H9 (cell line): ENCODE results near the gene TMEM192. TPM values are rescaled to one million over a fixed set of nuclear protein-coding genes. Genes with fewer than 3 reads are reported as not detected.

Experiments used
- DNase-seq: peaks from one replicate; pipeline ENCODE4 v3.0.0-alpha.2; 2017
- H2AFZ ChIP-seq: one replicate; pipeline ENCODE4 v1.6.1; 2013; ENCODE audit warnings: mild to moderate bottlenecking, low read length, control low read depth, moderate library complexity
- H2AK5ac ChIP-seq: 2 replicates; pipeline ENCODE4 v1.6.1; 2013; ENCODE audit warnings: low read length, control low read depth, mixed read lengths; ENCODE audit not compliant: insufficient read length
- H2BK120ac ChIP-seq: one replicate; pipeline ENCODE4 v1.6.1; 2013; ENCODE audit warnings: low read depth, mild to moderate bottlenecking, low read length, control low read depth, inconsistent platforms; ENCODE audit not compliant: poor library complexity, severe bottlenecking
- H2BK12ac ChIP-seq: 2 replicates; pipeline ENCODE4 v1.6.1; 2013; ENCODE audit warnings: low read length, control low read depth, mixed read lengths, low read depth; ENCODE audit not compliant: insufficient read length
- H2BK15ac ChIP-seq: 2 replicates; pipeline ENCODE4 v1.6.1; 2013; ENCODE audit warnings: low read depth, low read length, control low read depth
- H2BK20ac ChIP-seq: one replicate; pipeline ENCODE4 v1.6.1; 2013; ENCODE audit warnings: low read depth, mild to moderate bottlenecking, low read length, control low read depth, inconsistent platforms; ENCODE audit not compliant: poor library complexity, severe bottlenecking
- H2BK5ac ChIP-seq: 2 replicates; pipeline ENCODE4 v1.6.1; 2013; ENCODE audit warnings: low read length, control low read depth, mixed read lengths; ENCODE audit not compliant: insufficient read length
- H3K14ac ChIP-seq: 2 replicates; pipeline ENCODE4 v1.6.1; 2013; ENCODE audit warnings: low read length, control low read depth; ENCODE audit not compliant: insufficient read depth
- H3K18ac ChIP-seq: 2 replicates; pipeline ENCODE4 v1.6.1; 2013; ENCODE audit warnings: low read depth, mild to moderate bottlenecking, mixed read lengths, low read length, control low read depth; ENCODE audit not compliant: insufficient read length
- H3K23ac ChIP-seq: 2 replicates; pipeline ENCODE4 v1.6.1; 2013; ENCODE audit warnings: low read length, control low read depth, mixed read lengths, low read depth; ENCODE audit not compliant: insufficient read length
- H3K23me2 ChIP-seq: 2 replicates; pipeline ENCODE4 v1.6.1; 2013; ENCODE audit warnings: low read depth, mild to moderate bottlenecking, mixed read lengths, low read length, control low read depth; ENCODE audit not compliant: insufficient read length, poor library complexity, severe bottlenecking
- H3K27ac ChIP-seq: 2 replicates; pipeline ENCODE4 v1.5.1; 2013; ENCODE audit warnings: low read length, control low read depth, mixed read lengths, low read depth; ENCODE audit not compliant: insufficient read length
- H3K27me3 ChIP-seq: 2 replicates; pipeline ENCODE4 v1.6.1; 2013; ENCODE audit warnings: low read length, control low read depth, inconsistent platforms; ENCODE audit not compliant: insufficient read depth
- H3K4ac ChIP-seq: 2 replicates; pipeline ENCODE4 v1.6.1; 2013; ENCODE audit warnings: low read depth, mild to moderate bottlenecking, control low read depth, inconsistent platforms, low read length, moderate library complexity
- H3K4me1 ChIP-seq: 2 replicates; pipeline ENCODE4 v1.6.1; 2013; ENCODE audit warnings: low read length, control low read depth, inconsistent platforms; ENCODE audit not compliant: insufficient read depth
- H3K4me2 ChIP-seq: 2 replicates; pipeline ENCODE4 v1.6.1; 2013; ENCODE audit warnings: low read length, control low read depth, mixed read lengths; ENCODE audit not compliant: insufficient read length, insufficient read depth
- H3K56ac ChIP-seq: 2 replicates; pipeline ENCODE4 v1.6.1; 2013; ENCODE audit warnings: low read depth, mild to moderate bottlenecking, mixed read lengths, low read length, control low read depth; ENCODE audit not compliant: insufficient read length
- H3K79me1 ChIP-seq: 2 replicates; pipeline ENCODE4 v1.6.1; 2013; ENCODE audit warnings: low read depth, mild to moderate bottlenecking, moderate library complexity, low read length, control low read depth, inconsistent platforms; ENCODE audit not compliant: insufficient read depth, poor library complexity, severe bottlenecking
- H3K79me2 ChIP-seq: 2 replicates; pipeline ENCODE4 v1.6.1; 2013; ENCODE audit warnings: low read length, control low read depth, inconsistent platforms; ENCODE audit not compliant: insufficient read depth
- H3K9ac ChIP-seq: 2 replicates; pipeline ENCODE4 v1.6.1; 2013; ENCODE audit warnings: low read length, control low read depth, mixed read lengths; ENCODE audit not compliant: insufficient read length; ENCODE audit errors: extremely low read depth
- H3K9me3 ChIP-seq: one replicate; pipeline ENCODE4 v1.6.1; 2013; ENCODE audit warnings: low read depth, low read length, inconsistent platforms; ENCODE audit not compliant: control insufficient read depth
- H3T11ph ChIP-seq: one replicate; pipeline ENCODE4 v1.6.1; 2013; ENCODE audit warnings: mild to moderate bottlenecking, low read length, control low read depth, inconsistent platforms
- H4K20me1 ChIP-seq: one replicate; pipeline ENCODE4 v1.6.1; 2013; ENCODE audit not compliant: control insufficient read depth, insufficient read length, insufficient read depth
- H4K5ac ChIP-seq: 2 replicates; pipeline ENCODE4 v1.6.1; 2013; ENCODE audit warnings: low read depth, mild to moderate bottlenecking, mixed read lengths, low read length, control low read depth; ENCODE audit not compliant: insufficient read length
- H4K8ac ChIP-seq: replicated peaks from 2 replicates; pipeline ENCODE4 v1.6.1; 2013; ENCODE audit warnings: low read length, control low read depth, mixed read lengths, low read depth; ENCODE audit not compliant: insufficient read length
- H4K91ac ChIP-seq: 2 replicates; pipeline ENCODE4 v1.6.1; 2013; ENCODE audit warnings: low read depth, mild to moderate bottlenecking, moderate library complexity, mixed read lengths, low read length, control low read depth; ENCODE audit not compliant: insufficient read length
- H3K27ac Mint-ChIP-seq, 3 experiments: 2 replicates in 2 of 3; 3 replicates in 1 of 3; pipeline ENCODE4 v1.8.0; 2020 to 2021; ENCODE audit warnings: mixed read lengths in 3 of 3, mild to moderate bottlenecking in 1 of 3, moderate library complexity in 1 of 3
- H3K27me3 Mint-ChIP-seq: 2 replicates; pipeline ENCODE4 v1.8.0; 2021; ENCODE audit warnings: low read depth, mild to moderate bottlenecking, moderate library complexity, mixed read lengths
- H3K36me3 Mint-ChIP-seq, 3 experiments: 2 replicates in 2 of 3; 3 replicates in 1 of 3; pipeline ENCODE4 v1.8.0; 2020 to 2021; ENCODE audit warnings: low read depth in 3 of 3, mixed read lengths in 3 of 3; ENCODE audit not compliant: insufficient read depth in 1 of 3
- H3K4me1 Mint-ChIP-seq, 2 experiments: 2 replicates each; pipeline ENCODE4 v1.8.0; 2020; ENCODE audit warnings: mixed read lengths in 2 of 2
- H3K4me3 Mint-ChIP-seq, 2 experiments: 2 replicates in 1 of 2; 3 replicates in 1 of 2; pipeline ENCODE4 v1.8.0; 2020 to 2021; ENCODE audit warnings: mild to moderate bottlenecking in 2 of 2, mixed read lengths in 2 of 2, moderate library complexity in 1 of 2
- H3K9me3 Mint-ChIP-seq, 2 experiments: 2 replicates in 1 of 2; 3 replicates in 1 of 2; pipeline ENCODE4 v1.8.0; 2020; ENCODE audit warnings: mild to moderate bottlenecking in 2 of 2, mixed read lengths in 2 of 2, moderate library complexity in 1 of 2
- CTCF ChIP-seq: fragments of 200-600 bp; sonication (generic); conservative IDR thresholded peaks from 3 replicates; pipeline ENCODE4 v1.8.0; 2021; ENCODE audit warnings: antibody characterized with exemption, mild to moderate bottlenecking
- WGBS: extraction: QIAGEN DNeasy Blood & Tissue Kit; methylation state at CpG from one replicate; pipeline ENCODE4 v1.1.7; 2013; ENCODE audit warnings: missing lambda C conversion rate, low lambda C conversion rate, mixed read lengths; ENCODE audit not compliant: insufficient read length; ENCODE audit errors: extremely low coverage; 5-methylcytosine and 5-hydroxymethylcytosine counted together
- total RNA-seq: library from RNA; stranded (reverse); gene quantifications from 2 replicates; pipeline ENCODE4 v1.2.1, GENCODE V29; 2021

TMEM192 gene
- total RNA-seq, 1 experiment from 2014 or later, result 8.3 TPM

- Mint-ChIP-seq H3K4me1 (no peaks in the 10 kb centered on the region), H3K27ac (no peak overlapping the region), H3K4me3 (no peak overlapping the region), H3K27me3 (no peaks in the 10 kb centered on the region), H3K9me3 (no peaks in the 10 kb centered on the region; a peak in 1 of 5 replicates), H3K36me3 (peaks cover 9 to 47% (median 37%) of the 10 kb centered on the region in 3 experiments)
- no peaks in the 10 kb centered on the region for H3K79me2 ChIP-seq
- H3K4ac ChIP-seq, result no peak overlapping the region
- DNase-seq, result no peak
- H3K23ac ChIP-seq, result no peak overlapping the region
- H3K4me1 ChIP-seq, result no peaks in the 10 kb centered on the region
- H3K18ac ChIP-seq, result no peak overlapping the region
- H2BK5ac ChIP-seq, result no peak overlapping the region
- no peaks in the 10 kb centered on the region for H3K9me3 ChIP-seq
- H3K56ac ChIP-seq, result no peak overlapping the region
- no peak overlapping the region for H4K5ac ChIP-seq
- no peaks in the 10 kb centered on the region for H4K20me1 ChIP-seq
- H2BK20ac ChIP-seq, result no peak overlapping the region
- H4K8ac ChIP-seq, result no peak overlapping the region
- H4K91ac ChIP-seq, result no peak overlapping the region
- H3K14ac ChIP-seq, result no peak overlapping the region
- H3K27me3 ChIP-seq, result no peaks in the 10 kb centered on the region
- H2BK12ac ChIP-seq, result no peak overlapping the region
- no peaks in the 10 kb centered on the region for H3K23me2 ChIP-seq
- WGBS, result no CpG with 5 or more reads among the region's 3 CpGs
- H2AK5ac ChIP-seq, result no peak overlapping the region
- no peak overlapping the region for H3T11ph ChIP-seq
- H3K9ac ChIP-seq, result no peak overlapping the region
- no peak overlapping the region for H3K4me2 ChIP-seq
- H2BK120ac ChIP-seq, result no peak overlapping the region
- H3K79me1 ChIP-seq, result no peaks in the 10 kb centered on the region
- no peak for TF ChIP-seq CTCF
- H3K27ac ChIP-seq, result no peak overlapping the region
- no peak overlapping the region for H2BK15ac ChIP-seq
- H2AFZ ChIP-seq, result no peak overlapping the region
Measured at GRCh38 chr4:165088366-165088765, 24.3 kb downstream of the TMEM192 start.
